ENCODE measurements around the gene FAM210A. TPM values are rescaled to one million over a fixed set of nuclear protein-coding genes. Genes with fewer than 3 reads are reported as not detected.

FAM210A gene
- total and polyA plus RNA-seq, 4 donors, result 16.9 to 32.6 (median 20.1) TPM

DNA sequence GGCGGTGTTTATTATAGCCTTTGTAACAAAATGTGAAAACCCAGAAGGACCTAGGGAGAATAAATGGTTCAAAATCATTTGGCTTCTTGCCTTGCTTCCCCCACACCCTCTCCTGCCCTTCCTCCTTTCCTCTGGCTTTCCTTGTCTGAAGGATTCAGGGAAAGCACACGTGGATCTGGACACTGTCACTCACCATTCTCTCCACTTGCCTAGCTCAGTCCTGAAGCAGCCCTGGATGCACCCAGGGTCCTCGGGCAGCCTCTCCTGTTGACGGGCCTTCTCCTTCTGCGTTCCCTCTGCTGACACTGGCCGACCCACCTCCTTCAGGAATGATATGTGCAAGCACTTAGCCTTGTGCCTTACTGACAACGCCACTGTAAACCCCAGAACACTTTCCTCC is 68.4 kb downstream of the FAM210A start:
- Histone ChIP-seq H3K27ac (ENCODE audit: low read depth, low read length) (no peak overlapping the region), H3K4me3 (ENCODE audit: low read depth, low read length) (no peak overlapping the region), H3K36me3 (ENCODE audit: control insufficient read depth, insufficient read depth, low read length) (no peaks in the 10 kb centered on the region), H3K27me3 (ENCODE audit: control insufficient read depth, insufficient read depth, low read length) (no peaks in the 10 kb centered on the region), H3K9me3 (ENCODE audit: control insufficient read depth, insufficient read depth, low read length) (no peaks in the 10 kb centered on the region), H3K4me1 (ENCODE audit: control insufficient read depth, insufficient read depth, low read length) (peaks cover 9% of the 10 kb centered on the region)
- WGBS (ENCODE audit: insufficient coverage), result 64% methylated on average over 6 of the region's 7 CpGs
- no peak for DNase-seq (ENCODE audit: low read depth in 4 of 6, low spot score in 6 of 6)

GRCh38 chr18:13653746-13654433 is 72.5 kb downstream of the FAM210A start:
- Histone ChIP-seq H3K27me3 (ENCODE audit: control insufficient read depth, insufficient read depth, low read length) (no peaks in the 10 kb centered on the region), H3K27ac (ENCODE audit: low read depth, low read length) (no peak overlapping the region), H3K4me3 (ENCODE audit: low read depth, low read length) (no peak overlapping the region), H3K36me3 (ENCODE audit: control insufficient read depth, insufficient read depth, low read length) (peaks cover 3% of the 10 kb centered on the region), H3K9me3 (ENCODE audit: control insufficient read depth, insufficient read depth, low read length) (no peaks in the 10 kb centered on the region), H3K4me1 (ENCODE audit: control insufficient read depth, insufficient read depth, low read length) (peaks cover 18% of the 10 kb centered on the region)
- 42% methylated on average over 10 of the region's 13 CpGs for WGBS (ENCODE audit: insufficient coverage)
- DNase-seq (ENCODE audit: low read depth in 4 of 6, low spot score in 6 of 6), result peak in 2 of 6 donors; percentile 77 to 83

- Histone ChIP-seq H3K4me3 (ENCODE audit: low read depth, low read length) (no peak overlapping the region), H3K27me3 (ENCODE audit: control insufficient read depth, insufficient read depth, low read length) (no peaks in the 10 kb centered on the region), H3K36me3 (ENCODE audit: control insufficient read depth, insufficient read depth, low read length) (peaks cover 13% of the 10 kb centered on the region), H3K4me1 (ENCODE audit: control insufficient read depth, insufficient read depth, low read length) (peaks cover 18% of the 10 kb centered on the region), H3K9me3 (ENCODE audit: control insufficient read depth, insufficient read depth, low read length) (no peaks in the 10 kb centered on the region), H3K27ac (ENCODE audit: low read depth, low read length) (no peak overlapping the region)
- WGBS (ENCODE audit: insufficient coverage), result 83% methylated on average over 14 of the region's 23 CpGs
- peak in 1 of 6 donors; percentile 39 for DNase-seq (ENCODE audit: low read depth in 4 of 6, low spot score in 6 of 6)
Measured at GRCh38 chr18:13649397-13650390, 76.7 kb downstream of the FAM210A start.

- Histone ChIP-seq H3K36me3 (ENCODE audit: control insufficient read depth, insufficient read depth, low read length) (peaks cover 13% of the 10 kb centered on the region), H3K27ac (ENCODE audit: low read depth, low read length) (no peak overlapping the region), H3K27me3 (ENCODE audit: control insufficient read depth, insufficient read depth, low read length) (no peaks in the 10 kb centered on the region), H3K4me1 (ENCODE audit: control insufficient read depth, insufficient read depth, low read length) (peaks cover 9% of the 10 kb centered on the region), H3K4me3 (ENCODE audit: low read depth, low read length) (no peak overlapping the region), H3K9me3 (ENCODE audit: control insufficient read depth, insufficient read depth, low read length) (no peaks in the 10 kb centered on the region)
- no peak for DNase-seq (ENCODE audit: low read depth in 4 of 6, low spot score in 6 of 6)
- WGBS (ENCODE audit: insufficient coverage), result 88% methylated on average over 4 of the region's 4 CpGs
Measured at GRCh38 chr18:13647761-13648160, 78.6 kb downstream of the FAM210A start.

DNA sequence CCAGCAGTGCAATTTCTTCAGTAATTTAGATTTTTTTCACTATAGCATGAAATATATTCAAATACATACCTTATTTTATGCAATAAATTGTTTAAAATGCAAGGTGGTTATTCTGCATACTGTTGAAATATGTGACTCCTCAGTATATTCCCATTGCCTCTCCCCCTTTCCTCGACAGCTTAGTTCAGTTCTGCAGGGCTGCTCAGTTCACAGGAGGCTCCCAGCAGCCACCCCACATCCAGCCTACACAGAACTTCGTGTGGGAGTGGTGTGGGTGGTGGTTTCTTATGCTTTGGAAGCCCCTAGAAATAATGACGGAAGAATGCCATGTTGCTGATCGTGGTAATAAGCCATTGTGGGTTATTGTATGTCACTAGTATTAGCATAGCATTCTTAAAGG is 79.7 kb downstream of the FAM210A start:
- no CpG with 5 or more reads among the region's 4 CpGs for WGBS (ENCODE audit: insufficient coverage)
- no peaks in the 10 kb centered on the region for H3K27me3 ChIP-seq (ENCODE audit: control insufficient read depth, insufficient read depth, low read length)
- DNase-seq (ENCODE audit: low read depth in 4 of 6, low spot score in 6 of 6), result no peak
- H3K4me1 ChIP-seq (ENCODE audit: control insufficient read depth, insufficient read depth, low read length), result peaks cover 16% of the 10 kb centered on the region
- H3K27ac ChIP-seq (ENCODE audit: low read depth, low read length), result no peak overlapping the region
- H3K9me3 ChIP-seq (ENCODE audit: control insufficient read depth, insufficient read depth, low read length), result no peaks in the 10 kb centered on the region
- H3K36me3 ChIP-seq (ENCODE audit: control insufficient read depth, insufficient read depth, low read length), result peaks cover 17% of the 10 kb centered on the region
- H3K4me3 ChIP-seq (ENCODE audit: low read depth, low read length), result no peak overlapping the region

- Histone ChIP-seq H3K9me3 (ENCODE audit: control insufficient read depth, insufficient read depth, low read length) (no peaks in the 10 kb centered on the region), H3K4me1 (ENCODE audit: control insufficient read depth, insufficient read depth, low read length) (peaks cover 21% of the 10 kb centered on the region), H3K4me3 (ENCODE audit: low read depth, low read length) (no peak overlapping the region), H3K27ac (ENCODE audit: low read depth, low read length) (no peak overlapping the region), H3K27me3 (ENCODE audit: control insufficient read depth, insufficient read depth, low read length) (no peaks in the 10 kb centered on the region), H3K36me3 (ENCODE audit: control insufficient read depth, insufficient read depth, low read length) (peaks cover 17% of the 10 kb centered on the region)
- WGBS (ENCODE audit: insufficient coverage), result 96% methylated on average over 9 of the region's 16 CpGs
- DNase-seq (ENCODE audit: low read depth in 4 of 6, low spot score in 6 of 6), result no peak
Measured at GRCh38 chr18:13645093-13645492, 81.3 kb downstream of the FAM210A start.

DNA sequence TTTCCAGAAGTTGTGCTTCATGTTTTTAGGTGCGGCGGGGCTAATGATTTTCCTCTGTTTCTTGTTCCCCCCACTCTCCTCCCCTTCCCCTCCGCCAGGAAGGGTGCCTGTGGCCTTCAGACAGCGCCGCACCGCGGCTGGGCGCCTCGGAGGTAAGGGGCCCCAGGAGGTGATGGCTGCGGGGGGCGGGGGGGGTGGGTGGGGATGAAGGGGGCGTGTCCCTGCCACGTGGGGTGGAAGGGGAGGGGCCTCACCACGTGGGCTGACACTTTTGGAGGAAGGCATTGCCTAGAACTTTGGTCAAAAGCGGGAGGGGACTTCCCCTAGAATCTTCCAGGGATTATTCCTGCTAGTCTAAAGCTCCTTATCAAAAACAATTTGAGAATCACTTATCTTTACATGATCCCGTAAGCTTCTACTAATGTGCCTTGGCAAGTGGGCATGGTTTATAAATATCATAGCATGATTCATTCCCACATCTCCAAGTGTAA is 83.1 kb downstream of the FAM210A start:
- 20% methylated on average over 1 of the region's 16 CpGs for WGBS (ENCODE audit: insufficient coverage)
- no peak overlapping the region for H3K27ac ChIP-seq (ENCODE audit: low read depth, low read length)

GRCh38 chr18:13642440-13642827 is 83.9 kb downstream of the FAM210A start:
- WGBS (ENCODE audit: insufficient coverage), result 93% methylated on average over 15 of the region's 15 CpGs
- H3K27ac ChIP-seq (ENCODE audit: low read depth, low read length), result no peak overlapping the region
- H3K4me1 ChIP-seq (ENCODE audit: control insufficient read depth, insufficient read depth, low read length), result peaks cover 25% of the 10 kb centered on the region
- peaks cover 12% of the 10 kb centered on the region for H3K36me3 ChIP-seq (ENCODE audit: control insufficient read depth, insufficient read depth, low read length)
- no peak for DNase-seq (ENCODE audit: low read depth in 4 of 6, low spot score in 6 of 6)
- H3K27me3 ChIP-seq (ENCODE audit: control insufficient read depth, insufficient read depth, low read length), result no peaks in the 10 kb centered on the region
- no peaks in the 10 kb centered on the region for H3K9me3 ChIP-seq (ENCODE audit: control insufficient read depth, insufficient read depth, low read length)
- no peak overlapping the region for H3K4me3 ChIP-seq (ENCODE audit: low read depth, low read length)

More for the DNA sequence above, 83.1 kb downstream of the FAM210A start:
- Histone ChIP-seq H3K4me3 (ENCODE audit: low read depth, low read length) (no peak overlapping the region), H3K4me1 (ENCODE audit: control insufficient read depth, insufficient read depth, low read length) (peaks cover 24% of the 10 kb centered on the region), H3K27me3 (ENCODE audit: control insufficient read depth, insufficient read depth, low read length) (no peaks in the 10 kb centered on the region), H3K36me3 (ENCODE audit: control insufficient read depth, insufficient read depth, low read length) (peaks cover 14% of the 10 kb centered on the region), H3K9me3 (ENCODE audit: control insufficient read depth, insufficient read depth, low read length) (no peaks in the 10 kb centered on the region)
- no peak for DNase-seq (ENCODE audit: low read depth in 4 of 6, low spot score in 6 of 6)

GRCh38 chr18:13641551-13642439 is 84.6 kb downstream of the FAM210A start:
- H3K9me3 ChIP-seq (ENCODE audit: control insufficient read depth, insufficient read depth, low read length), result no peaks in the 10 kb centered on the region
- H3K27me3 ChIP-seq (ENCODE audit: control insufficient read depth, insufficient read depth, low read length), result no peaks in the 10 kb centered on the region
- peaks cover 25% of the 10 kb centered on the region for H3K4me1 ChIP-seq (ENCODE audit: control insufficient read depth, insufficient read depth, low read length)
- H3K27ac ChIP-seq (ENCODE audit: low read depth, low read length), result no peak overlapping the region
- peak in 2 of 6 donors; percentile 38 to 61 for DNase-seq (ENCODE audit: low read depth in 4 of 6, low spot score in 6 of 6)
- no peak overlapping the region for H3K4me3 ChIP-seq (ENCODE audit: low read depth, low read length)
- peaks cover 12% of the 10 kb centered on the region for H3K36me3 ChIP-seq (ENCODE audit: control insufficient read depth, insufficient read depth, low read length)
- 19% methylated on average over 84 of the region's 84 CpGs for WGBS (ENCODE audit: insufficient coverage)

Data from spinal cord (tissue), 10 donors.